IMR-90 (cell line): ENCODE results near the gene PRUNE2.

Experiments used
- CEBPB ChIP-seq: IDR thresholded peaks from 2 replicates; pipeline ENCODE4 v1.6.1; 2012; ENCODE audit warnings: low read depth, low read length, improper control_type of control experiment
- CTCF ChIP-seq: conservative IDR thresholded peaks from 2 replicates; pipeline ENCODE4 v1.5.1; 2012; ENCODE audit warnings: mild to moderate bottlenecking, low read depth, low read length, improper control_type of control experiment
- MAZ ChIP-seq: IDR thresholded peaks from 2 replicates; pipeline ENCODE4 v1.6.1; 2012; ENCODE audit warnings: low read depth, mild to moderate bottlenecking, low read length, improper control_type of control experiment, moderate library complexity, borderline replicate concordance
- MXI1 ChIP-seq: IDR thresholded peaks from 2 replicates; pipeline ENCODE4 v1.6.1; 2012; ENCODE audit warnings: low read depth, mild to moderate bottlenecking, low read length, moderate library complexity, borderline replicate concordance
- POLR2A ChIP-seq: IDR thresholded peaks from 2 replicates; pipeline ENCODE4 v1.6.1; 2012; ENCODE audit warnings: mild to moderate bottlenecking, low read depth, low read length
- RCOR1 ChIP-seq: IDR thresholded peaks from 2 replicates; pipeline ENCODE4 v1.6.1; 2012; ENCODE audit warnings: mild to moderate bottlenecking, low read length, improper control_type of control experiment; ENCODE audit not compliant: insufficient replicate concordance
- RFX5 ChIP-seq: IDR thresholded peaks from 2 replicates; pipeline ENCODE4 v1.8.0; 2012; ENCODE audit warnings: low read depth, mild to moderate bottlenecking, low read length, moderate library complexity

GRCh38 chr9:76863832-76864231 is 42.1 kb downstream of the PRUNE2 start:
- no peak for TF ChIP-seq MXI1
- no peak for TF ChIP-seq CTCF
- TF ChIP-seq RCOR1, result no peak
- TF ChIP-seq CEBPB, result no peak
- no peak for TF ChIP-seq MAZ
- no peak for TF ChIP-seq POLR2A
- no peak for TF ChIP-seq RFX5
